Tibial nerve (tissue), 4 donors: ENCODE data around the gene FSTL4. TPM values are rescaled to one million over a fixed set of nuclear protein-coding genes. Genes with fewer than 3 reads are reported as not detected.

Experiments
- DNase-seq, 2 donors: peaks; one replicate each; pipeline ENCODE4 v3.0.0-alpha.2; 2019; ENCODE audit warnings: low spot score in 2 of 2
- H3K27ac ChIP-seq, 4 donors: fragments of 200-600 bp; sonication (generic) in 3 of 4; one replicate each; pipeline ENCODE4 v1.5.1; 2017 to 2019; ENCODE audit warnings: mild to moderate bottlenecking in 1 of 4
- H3K27me3 ChIP-seq, 2 donors: fragments of 200-600 bp; sonication (generic) in 1 of 2; one replicate each; pipeline versions ENCODE4 v1.5.1 to v1.6.0; 2017 to 2019
- H3K36me3 ChIP-seq, 3 donors: fragments of 200-600 bp; sonication (generic); one replicate each; pipeline ENCODE4 v1.5.1; 2018 to 2019
- H3K4me1 ChIP-seq, 4 donors: fragments of 200-600 bp; sonication (generic) in 3 of 4; one replicate each; pipeline ENCODE4 v1.5.1; 2017 to 2019
- H3K4me3 ChIP-seq, 4 donors: fragments of 200-600 bp; sonication (generic) in 3 of 4; one replicate each; pipeline ENCODE4 v1.5.1; 2017 to 2019; ENCODE audit warnings: mild to moderate bottlenecking in 1 of 4, moderate library complexity in 1 of 4
- H3K9me3 ChIP-seq, 4 donors: fragments of 200-600 bp; sonication (generic) in 3 of 4; one replicate each; pipeline ENCODE4 v1.5.1; 2017 to 2019
- CTCF ChIP-seq, 5 experiments: fragments of 200-600 bp in 3 of 5; fragments of 450-650 bp in 2 of 5; sonication (generic) in 3 of 5; IDR thresholded peaks; one replicate each; pipeline ENCODE4 v1.5.1; 2016 to 2019; ENCODE audit warnings: antibody characterized with exemption in 5 of 5, mild to moderate bottlenecking in 3 of 5, moderate library complexity in 2 of 5
- EP300 ChIP-seq, 2 donors: sonication (generic); formaldehyde crosslinking; IDR thresholded peaks; one replicate each; pipeline ENCODE4 v1.6.1; 2017; ENCODE audit warnings: antibody characterized with exemption in 2 of 2, mild to moderate bottlenecking in 1 of 2
- POLR2A ChIP-seq, 2 donors: fragments of 450-650 bp; IDR thresholded peaks; one replicate each; pipeline ENCODE4 v1.6.1; 2017; ENCODE audit warnings: antibody characterized with exemption in 2 of 2, mild to moderate bottlenecking in 2 of 2, moderate library complexity in 2 of 2
- WGBS, 2 donors: methylation state at CpG; one replicate each; pipeline ENCODE4 v1.1.5; 2018; 5-methylcytosine and 5-hydroxymethylcytosine counted together
- total RNA-seq, 4 donors: library from RNA; depleted of rRNA; stranded (reverse); fragments of >200 nt; gene quantifications; one replicate each; pipeline ENCODE4 v1.1.0, GENCODE V29; 2016

The FSTL4 gene
- total RNA-seq, 4 donors from 2014 or later = 0.22 TPM; not detected in 3

DNA sequence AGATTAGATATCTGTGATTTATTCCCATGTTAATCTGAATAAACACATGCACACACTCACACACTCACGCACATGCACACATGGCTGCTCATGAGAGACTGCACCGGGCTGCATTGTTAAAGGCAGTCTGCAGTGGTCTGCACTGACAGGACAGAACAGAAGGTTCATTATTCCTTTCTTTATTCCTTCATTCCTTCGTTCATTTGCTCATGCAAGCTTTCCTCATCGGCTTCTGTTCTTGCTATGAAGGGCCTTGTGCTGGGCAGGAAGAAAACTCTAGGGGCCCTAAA is 41.4 kb upstream of the FSTL4 start:
- Histone ChIP-seq H3K36me3 (no peaks in the 10 kb centered on the region), H3K4me1 (no peaks in the 10 kb centered on the region), H3K4me3 (no peak overlapping the region), H3K27ac (no peak overlapping the region), H3K9me3 (no peaks in the 10 kb centered on the region), H3K27me3 (no peaks in the 10 kb centered on the region)
- TF ChIP-seq EP300 (IDR thresholded peaks at IDR 0.05) = no peak
- TF ChIP-seq POLR2A (IDR thresholded peaks at IDR 0.05) = no peak
- no peak for TF ChIP-seq CTCF (IDR thresholded peaks at IDR 0.05)
- 23 to 35% methylated on average over 4 of the region's 4 CpGs for WGBS, 2 donors
- no peak for DNase-seq

GRCh38 chr5:133652951-133653759 is 40.8 kb upstream of the FSTL4 start:
- Histone ChIP-seq H3K36me3 (no peaks in the 10 kb centered on the region), H3K4me3 (no peak overlapping the region), H3K27ac (no peak overlapping the region), H3K27me3 (no peaks in the 10 kb centered on the region), H3K9me3 (no peaks in the 10 kb centered on the region), H3K4me1 (no peaks in the 10 kb centered on the region)
- DNase-seq = no peak
- TF ChIP-seq EP300 (IDR thresholded peaks at IDR 0.05) = no peak
- TF ChIP-seq POLR2A (IDR thresholded peaks at IDR 0.05) = no peak
- TF ChIP-seq CTCF (IDR thresholded peaks at IDR 0.05) = no peak
- WGBS, 2 donors = 47 to 53% methylated on average over 9 of the region's 9 CpGs

DNA sequence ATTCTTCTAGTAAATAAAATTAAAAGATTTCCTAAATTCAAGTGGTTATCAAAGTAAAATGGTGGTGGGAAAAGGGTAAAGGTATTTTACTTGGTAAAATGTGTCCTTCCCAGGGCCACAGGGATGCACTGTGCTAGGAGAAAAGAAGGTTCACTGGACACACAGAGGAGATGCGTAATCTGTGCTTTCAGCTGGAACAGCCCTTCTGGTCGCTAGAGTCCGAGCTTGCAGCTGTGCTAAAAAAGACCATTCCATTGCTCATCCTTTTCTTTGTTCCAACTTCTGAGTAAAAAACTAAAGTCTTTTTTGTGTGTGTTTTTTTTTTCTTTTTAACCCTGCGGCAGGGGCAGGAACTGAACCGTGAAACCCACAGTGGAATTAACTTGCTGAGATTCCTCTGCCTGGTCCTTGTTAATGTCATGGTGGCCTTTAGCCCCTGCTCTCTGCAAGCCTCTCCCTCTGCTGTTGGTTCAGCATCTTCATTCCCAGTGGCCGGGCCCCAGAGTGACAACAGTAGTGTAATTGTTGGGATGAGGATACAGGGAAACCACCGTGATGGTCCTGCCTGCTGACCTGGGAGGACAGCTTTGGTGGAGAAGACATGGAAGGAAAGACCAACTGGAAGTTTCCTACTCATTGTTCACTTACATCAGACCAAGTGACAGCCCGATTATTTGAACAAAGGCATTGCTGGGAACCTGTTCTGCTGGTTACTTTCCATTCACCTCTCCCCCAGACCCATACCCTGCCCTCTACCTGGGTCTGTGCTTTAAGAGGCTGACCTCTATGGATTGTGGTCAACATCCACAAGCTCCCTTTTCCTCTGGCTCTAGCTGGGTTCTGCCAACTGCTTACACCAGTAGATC is 31.9 kb upstream of the FSTL4 start:
- Histone ChIP-seq H3K9me3 (no peaks in the 10 kb centered on the region), H3K4me1 (no peaks in the 10 kb centered on the region), H3K27ac (no peak overlapping the region), H3K4me3 (no peak overlapping the region), H3K27me3 (no peaks in the 10 kb centered on the region), H3K36me3 (no peaks in the 10 kb centered on the region)
- TF ChIP-seq CTCF (IDR thresholded peaks at IDR 0.05) (no peak), EP300 (IDR thresholded peaks at IDR 0.05) (no peak), POLR2A (IDR thresholded peaks at IDR 0.05) (no peak)
- DNase-seq = no peak
- WGBS, 2 donors = 63 to 66% methylated on average over 8 of the region's 8 CpGs

- no peaks in the 10 kb centered on the region for H3K4me1 ChIP-seq
- no peaks in the 10 kb centered on the region for H3K36me3 ChIP-seq
- DNase-seq = no peak
- no peak overlapping the region for H3K4me3 ChIP-seq
- no peaks in the 10 kb centered on the region for H3K9me3 ChIP-seq
- H3K27me3 ChIP-seq = no peaks in the 10 kb centered on the region
- H3K27ac ChIP-seq = no peak overlapping the region
- TF ChIP-seq EP300 (IDR thresholded peaks at IDR 0.05) = no peak
- WGBS, 2 donors = 81 to 85% methylated on average over 4 of the region's 4 CpGs
Observed at GRCh38 chr5:133643365-133643764, 31.0 kb upstream of the FSTL4 start.

- no peak for DNase-seq
- Histone ChIP-seq H3K27ac (no peak overlapping the region), H3K9me3 (no peaks in the 10 kb centered on the region), H3K36me3 (no peaks in the 10 kb centered on the region), H3K27me3 (no peaks in the 10 kb centered on the region), H3K4me3 (no peak overlapping the region), H3K4me1 (no peaks in the 10 kb centered on the region)
- WGBS, 2 donors = 73 to 85% methylated on average over 2 of the region's 2 CpGs
- TF ChIP-seq CTCF (IDR thresholded peaks at IDR 0.05) (no peak), POLR2A (IDR thresholded peaks at IDR 0.05) (no peak), EP300 (IDR thresholded peaks at IDR 0.05) (no peak)
Observed at GRCh38 chr5:133642153-133642722, 29.9 kb upstream of the FSTL4 start.
